H1 (cell line): Measurements from ENCODE around the gene CD7. TPM values are rescaled to one million over a fixed set of nuclear protein-coding genes. Genes with fewer than 3 reads are reported as not detected.
"Not testable (repeated sequence)": the region's sequence is repeated elsewhere in the genome, so short reads cannot be mapped to it uniquely, and the experiment has no call there.

Source experiments
- CTCF ChIA-PET: fragments of 300-600 bp; sonication (Branson Sonifier 250); formaldehyde crosslinking; loops from one replicate; lab custom pipeline; 2021; ENCODE audit not compliant: partially characterized antibody; lab: Charles Lee
- POLR2A ChIA-PET: fragments of 300-600 bp; sonication (Branson Sonifier 250); formaldehyde crosslinking; loops from one replicate; lab custom pipeline; 2021; ENCODE audit warnings: inconsistent platforms; ENCODE audit not compliant: partially characterized antibody; lab: Charles Lee
- DNase-seq, 2 experiments: peaks; one replicate each; pipeline versions ENCODE4 v3.0.0 to v3.0.0-alpha.2; 2010 to 2022; ENCODE audit warnings: low spot score in 2 of 2, low read depth in 1 of 2, mixed read lengths in 1 of 2
- FAIRE-seq: peaks from 2 replicates; lab custom pipeline; 2011; peaks lifted over from hg19 to GRCh38; lab: Jason Lieb, UNC
- H2AFZ ChIP-seq: 2 replicates; pipeline ENCODE4 v1.8.1; 2012; ENCODE audit warnings: low read length, inconsistent platforms
- H2AK5ac ChIP-seq: 2 replicates; pipeline ENCODE4 v1.6.1; 2013; ENCODE audit warnings: low read depth, low read length
- H2BK120ac ChIP-seq: replicated peaks from 2 replicates; pipeline ENCODE3; 2013; ENCODE audit warnings: low read depth, low read length, inconsistent platforms
- H2BK12ac ChIP-seq: 2 replicates; pipeline ENCODE4 v1.6.1; 2013; ENCODE audit warnings: low read depth, low read length
- H2BK15ac ChIP-seq: 2 replicates; pipeline ENCODE4 v1.6.1; 2013; ENCODE audit warnings: low read length
- H2BK20ac ChIP-seq: 2 replicates; pipeline ENCODE4 v1.6.1; 2013; ENCODE audit warnings: low read length
- H2BK5ac ChIP-seq: 2 replicates; pipeline ENCODE4 v1.6.1; 2013; ENCODE audit warnings: low read depth, low read length
- H3K14ac ChIP-seq: 2 replicates; pipeline ENCODE4 v1.6.1; 2013; ENCODE audit warnings: inconsistent platforms; ENCODE audit not compliant: insufficient read length
- H3K18ac ChIP-seq: 2 replicates; pipeline ENCODE4 v1.6.1; 2013; ENCODE audit warnings: low read length; ENCODE audit errors: extremely low read depth
- H3K23ac ChIP-seq: 2 replicates; pipeline ENCODE4 v1.6.1; 2013; ENCODE audit warnings: inconsistent platforms; ENCODE audit not compliant: insufficient read length
- H3K23me2 ChIP-seq: 2 replicates; pipeline ENCODE4 v1.6.1; 2013; ENCODE audit warnings: low read depth, low read length
- H3K27ac ChIP-seq: 2 replicates; pipeline ENCODE4 v1.6.1; 2011; ENCODE audit warnings: low read depth, low read length, inconsistent platforms
- H3K27me3 ChIP-seq, 4 experiments: replicated peaks in 1 of 4; 1 replicate in 1 of 4; 2 replicates in 3 of 4; pipeline versions ENCODE4 v1.6.1 to v1.8.1; 2011 to 2013; ENCODE audit warnings: low read length in 3 of 4, mild to moderate bottlenecking in 3 of 4, inconsistent platforms in 2 of 4, mixed read lengths in 2 of 4, moderate library complexity in 1 of 4; ENCODE audit not compliant: control insufficient read depth in 3 of 4, insufficient read depth in 3 of 4; ENCODE audit errors: extremely low read depth in 1 of 4
- H3K36me3 ChIP-seq, 4 experiments: 2 replicates each; pipeline versions ENCODE4 v1.6.1 to v1.8.1; 2011 to 2013; ENCODE audit warnings: mild to moderate bottlenecking in 4 of 4, low read length in 3 of 4, moderate library complexity in 2 of 4, control low read depth in 1 of 4, inconsistent platforms in 1 of 4; ENCODE audit not compliant: insufficient read depth in 4 of 4, control insufficient read depth in 2 of 4
- H3K4ac ChIP-seq: replicated peaks from 2 replicates; pipeline ENCODE3; 2013; ENCODE audit warnings: low read length, low read depth, mixed read lengths, inconsistent platforms; ENCODE audit not compliant: insufficient read length
- H3K4me1 ChIP-seq, 4 experiments: replicated peaks in 1 of 4; 1 replicate in 1 of 4; 2 replicates in 3 of 4; pipeline versions ENCODE4 v1.6.1 to v1.8.1; 2011 to 2013; ENCODE audit warnings: low read length in 3 of 4, inconsistent platforms in 2 of 4, mixed read lengths in 1 of 4; ENCODE audit not compliant: insufficient read depth in 4 of 4, control insufficient read depth in 3 of 4
- H3K4me2 ChIP-seq, 2 experiments: 2 replicates each; pipeline versions ENCODE4 v1.6.1 to v1.8.1; 2011 to 2013; ENCODE audit warnings: low read depth in 2 of 2, low read length in 2 of 2, control low read depth in 1 of 2, inconsistent platforms in 1 of 2, mild to moderate bottlenecking in 1 of 2; ENCODE audit not compliant: insufficient read depth in 1 of 2
- H3K4me3 ChIP-seq, 4 experiments: fragments of 200-600, 300-600 bp in 1 of 4; sonication (generic), shearing (Covaris generic), sonication (Bioruptor Twin) in 1 of 4; 2 replicates each; pipeline versions ENCODE4 v1.5.1 to v1.8.1; 2011 to 2016; ENCODE audit warnings: low read length in 4 of 4, low read depth in 3 of 4, control low read depth in 2 of 4, inconsistent platforms in 2 of 4, mild to moderate bottlenecking in 2 of 4, mixed read lengths in 1 of 4, moderate library complexity in 1 of 4; ENCODE audit not compliant: insufficient read depth in 2 of 4; ENCODE audit errors: extremely low read depth in 1 of 4
- H3K56ac ChIP-seq: replicated peaks from 2 replicates; pipeline ENCODE3; 2013; ENCODE audit warnings: low read depth, mild to moderate bottlenecking, mixed read lengths, low read length, inconsistent platforms; ENCODE audit not compliant: insufficient read length
- H3K79me1 ChIP-seq: 2 replicates; pipeline ENCODE4 v1.6.1; 2013; ENCODE audit warnings: low read depth, low read length, control low read depth
- H3K79me2 ChIP-seq, 2 experiments: 2 replicates each; pipeline versions ENCODE4 v1.6.1 to v1.8.1; 2012 to 2013; ENCODE audit warnings: low read length in 2 of 2, mild to moderate bottlenecking in 2 of 2, inconsistent platforms in 1 of 2; ENCODE audit not compliant: insufficient read depth in 2 of 2, control insufficient read depth in 1 of 2
- H3K9ac ChIP-seq, 4 experiments: replicated peaks in 1 of 4; 1 replicate in 1 of 4; 2 replicates in 3 of 4; pipeline versions ENCODE4 v1.6.1 to v1.8.1; 2011 to 2013; ENCODE audit warnings: low read depth in 3 of 4, low read length in 3 of 4, control low read depth in 2 of 4, mild to moderate bottlenecking in 2 of 4, moderate library complexity in 2 of 4, inconsistent platforms in 1 of 4; ENCODE audit errors: extremely low read depth in 1 of 4
- H3K9me3 ChIP-seq, 2 experiments: 2 replicates each; pipeline versions ENCODE4 v1.6.1 to v1.8.1; 2012 to 2013; ENCODE audit warnings: mild to moderate bottlenecking in 2 of 2, moderate library complexity in 2 of 2, control low read depth in 1 of 2, inconsistent platforms in 1 of 2, low read depth in 1 of 2, low read length in 1 of 2, mixed read lengths in 1 of 2; ENCODE audit not compliant: insufficient read depth in 2 of 2
- H4K20me1 ChIP-seq, 2 experiments: replicated peaks in 1 of 2; 2 replicates each; pipeline versions ENCODE3 to v1.8.1; 2011 to 2013; ENCODE audit warnings: inconsistent platforms in 2 of 2, low read length in 2 of 2, mild to moderate bottlenecking in 1 of 2; ENCODE audit not compliant: insufficient read depth in 2 of 2, control insufficient read depth in 1 of 2
- H4K5ac ChIP-seq: 2 replicates; pipeline ENCODE4 v1.6.1; 2013; ENCODE audit warnings: low read length, low read depth, mixed read lengths, inconsistent platforms; ENCODE audit not compliant: insufficient read length
- H4K8ac ChIP-seq: 2 replicates; pipeline ENCODE4 v1.8.0; 2013; ENCODE audit warnings: mild to moderate bottlenecking, moderate library complexity, low read length, inconsistent platforms; ENCODE audit not compliant: insufficient read depth; ENCODE audit errors: extremely low read depth
- H4K91ac ChIP-seq: replicated peaks from 2 replicates; pipeline ENCODE3; 2013; ENCODE audit warnings: low read length, mixed read lengths, inconsistent platforms; ENCODE audit not compliant: insufficient read length
- HDAC2 ChIP-seq, 2 experiments: fragments of 300-600 bp in 1 of 2; sonication (generic) in 1 of 2; IDR thresholded peaks; 2 replicates each; pipeline ENCODE4 v1.6.1; 2011 to 2012; ENCODE audit warnings: low read depth in 2 of 2, low read length in 2 of 2, mild to moderate bottlenecking in 2 of 2, moderate library complexity in 2 of 2, borderline replicate concordance in 1 of 2, inconsistent platforms in 1 of 2
- WGBS, 2 experiments: shearing (Covaris generic) in 1 of 2; methylation state at CpG; one replicate each; pipeline versions ENCODE4 v1.1.6 to v1.1.7; 2013 to 2015; ENCODE audit warnings: low lambda C conversion rate in 2 of 2, mixed read lengths in 2 of 2, inconsistent platforms in 1 of 2, low coverage in 1 of 2, missing lambda C conversion rate in 1 of 2; ENCODE audit not compliant: insufficient replicate concordance in 2 of 2, insufficient coverage in 1 of 2, insufficient read length in 1 of 2; ENCODE audit errors: extremely low coverage in 1 of 2, missing lambda C conversion rate in 1 of 2; 5-methylcytosine and 5-hydroxymethylcytosine counted together
- polyA plus RNA-seq, 7 experiments: library from polyadenylated mRNA; depleted of rRNA in 3 of 7; stranded (reverse) in 5 of 7; unstranded in 2 of 7; fragments of >200 nt in 5 of 7; fragments of 200-250 nt in 2 of 7; gene quantifications; 1 replicate in 5 of 7; 2 replicates in 1 of 7; 4 replicates in 1 of 7; pipeline versions ENCODE4 v1.2.1 to v1.2.3, GENCODE V29; 2011 to 2013; ENCODE audit warnings: missing spikeins in 2 of 7, mixed read lengths in 2 of 7
- total RNA-seq: library from RNA; stranded (reverse); fragmentation: NEBNext Ultra II Directional; extraction: Animal tissue kit (Norgen Biotek cat#: 25700); gene quantifications from 2 replicates; pipeline ENCODE4 v1.2.1, GENCODE V29; 2021

The CD7 gene
- total and polyA plus RNA-seq, 2 of the 8 experiments (the other 6 are each of a cell fraction or from before 2014, with no cell fraction given): 0.83 to 0.86 TPM

DNA sequence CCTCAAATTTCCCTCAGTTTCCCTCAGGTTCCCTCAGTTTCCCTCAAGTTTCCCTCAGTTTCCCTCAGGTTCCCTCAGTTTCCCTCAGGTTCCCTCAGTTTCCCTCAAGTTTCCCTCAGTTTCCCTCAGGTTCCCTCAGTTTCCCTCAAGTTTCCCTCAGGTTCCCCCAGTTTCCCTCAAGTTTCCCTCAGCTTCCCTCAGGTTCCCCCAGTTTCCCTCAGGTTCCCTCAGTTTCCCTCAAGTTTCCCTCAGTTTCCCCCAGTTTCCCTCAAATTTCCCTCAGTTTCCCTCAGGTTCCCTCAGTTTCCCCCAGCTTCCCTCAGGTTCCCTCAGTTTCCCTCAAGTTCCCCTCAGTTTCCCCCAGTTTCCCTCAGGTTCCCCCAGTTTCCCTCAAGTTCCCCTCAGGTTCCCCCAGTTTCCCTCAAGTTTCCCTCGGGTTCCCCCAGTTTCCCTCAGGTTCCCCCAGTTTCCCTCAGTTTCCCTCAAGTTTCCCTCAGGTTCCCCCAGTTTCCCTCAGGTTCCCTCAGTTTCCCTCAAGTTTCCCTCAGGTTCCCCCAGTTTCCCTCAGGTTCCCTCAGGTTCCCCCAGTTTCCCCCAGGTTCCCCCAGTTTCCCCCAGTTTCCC, 42.2 kb upstream of the CD7 start:
- H4K20me1 ChIP-seq, H4K8ac ChIP-seq, H3K79me2 ChIP-seq, H3K4me3 ChIP-seq, DNase-seq, H4K91ac ChIP-seq, H2BK5ac ChIP-seq, H3K56ac ChIP-seq, H3K18ac ChIP-seq, CTCF ChIA-PET, H2BK15ac ChIP-seq, H3K23ac ChIP-seq, H3K27ac ChIP-seq, H3K23me2 ChIP-seq, H3K79me1 ChIP-seq, H2AFZ ChIP-seq, H2BK12ac ChIP-seq, H3K36me3 ChIP-seq, H3K4me2 ChIP-seq, H3K9me3 ChIP-seq, H3K4ac ChIP-seq, H3K27me3 ChIP-seq, H3K9ac ChIP-seq, H2BK120ac ChIP-seq, H4K5ac ChIP-seq, H3K14ac ChIP-seq, H2BK20ac ChIP-seq: not testable (repeated sequence)
- FAIRE-seq: peak; percentile 13
- POLR2A ChIA-PET: interaction anchor here (0.7 kb wide), 1 partner anchor 41 kb away, joined by 3 read pairs; no protein-coding TSS in a partner anchor
- WGBS, 2 experiments: 78% methylated on average over 1 of the region's 1 CpG; no CpG with 5 or more reads in 1 of the 2 experiments
- H2AK5ac ChIP-seq: peak overlapping the region; percentile 53; the same call in 1 of the 2 replicates
- peaks cover 0 to 11% (median 5%) of the 10 kb centered on the region in 4 experiments; a peak in 6 of 7 replicates for H3K4me1 ChIP-seq
- TF ChIP-seq HDAC2 (IDR thresholded peaks at IDR 0.05; ENCODE audit: borderline replicate concordance in 1 of 2, low read depth in 2 of 2, low read length in 2 of 2): peak in 1 of 2 experiments; percentile 57; a peak in 1 of 4 replicates
